K562 (cell line): ENCODE data around the gene RDH13. TPM values are rescaled to one million over a fixed set of nuclear protein-coding genes. Genes with fewer than 3 reads are reported as not detected.

Experiments used
- ATAC-seq: fragments of 200-7000 bp; cut with Tn5 transposase; 3 replicates; pipeline ENCODE4 v1.9.1; 2020; ENCODE audit warnings: moderate library complexity
- BruUV-seq: library from RNA; stranded (reverse); fragments of 400-500 nt; replicated peaks from 2 replicates; lab custom pipeline; 2021; lab: Mats Ljungman, UMichigan
- CTCF ChIA-PET: fragments of 300-600 bp; formaldehyde crosslinking; extraction: SDS; loops from one replicate; lab custom pipeline; 2021; ENCODE audit warnings: low intra/inter-chr PET ratio; lab: Yijun Ruan, JAX
- POLR2A ChIA-PET: fragments of 300-600, 350-650 bp; sonication (Branson Sonifier 250); formaldehyde crosslinking; extraction: SDS; loops from one replicate; lab custom pipeline; 2021; ENCODE audit warnings: antibody characterized with exemption, inconsistent platforms; lab: Yijun Ruan, JAX
- DNase-seq, 4 experiments: peaks; one replicate each; pipeline versions ENCODE4 v3.0.0 to v3.0.0-alpha.2; 2011 to 2018; ENCODE audit warnings: low spot score in 3 of 4, mixed read lengths in 3 of 4; ENCODE audit errors: extremely low read depth in 1 of 4
- FAIRE-seq: peaks from 2 replicates; lab custom pipeline; 2011; peaks lifted over from hg19 to GRCh38; lab: Jason Lieb, UNC
- H2AFZ ChIP-seq: 2 replicates; pipeline ENCODE4 v1.6.0; 2011; ENCODE audit warnings: low read depth, low read length, control low read depth, inconsistent platforms
- H3K27ac ChIP-seq: fragments of 200-600 bp; 3 replicates; pipeline ENCODE4 v1.8.0; 2011; ENCODE audit warnings: low read depth, mild to moderate bottlenecking, control low read depth, inconsistent platforms, low read length, moderate library complexity, mixed read lengths; ENCODE audit errors: extremely low read depth
- H3K27me3 ChIP-seq, 2 experiments: fragments of 300-600 bp in 1 of 2; 2 replicates in 1 of 2; 3 replicates in 1 of 2; pipeline versions ENCODE4 v1.6.0 to v1.8.0; 2011; ENCODE audit warnings: inconsistent platforms in 2 of 2, low read length in 2 of 2, mild to moderate bottlenecking in 1 of 2, mixed read lengths in 1 of 2, moderate library complexity in 1 of 2; ENCODE audit not compliant: control insufficient read depth in 2 of 2, insufficient read depth in 2 of 2
- H3K36me3 ChIP-seq: fragments of 300-600 bp; 3 replicates; pipeline ENCODE4 v1.8.0; 2011; ENCODE audit warnings: mild to moderate bottlenecking, low read length, inconsistent platforms; ENCODE audit not compliant: control insufficient read depth, insufficient read depth
- H3K4me1 ChIP-seq, 2 experiments: fragments of 200-600 bp in 1 of 2; replicated peaks in 1 of 2; 2 replicates in 1 of 2; 3 replicates in 1 of 2; pipeline versions ENCODE4 v1.5.1 to v1.8.0; 2011; ENCODE audit warnings: inconsistent platforms in 2 of 2, low read length in 2 of 2, mild to moderate bottlenecking in 1 of 2, mixed read lengths in 1 of 2, moderate library complexity in 1 of 2; ENCODE audit not compliant: control insufficient read depth in 2 of 2, insufficient read depth in 2 of 2
- H3K4me2 ChIP-seq: 2 replicates; pipeline ENCODE4 v1.6.1; 2011; ENCODE audit warnings: low read length, control low read depth, inconsistent platforms, mixed read lengths; ENCODE audit not compliant: insufficient read depth
- H3K4me3 ChIP-seq: fragments of 200-600 bp; sonication (generic), shearing (Covaris generic); 2 replicates; pipeline ENCODE4 v1.5.1; 2016; ENCODE audit warnings: control low read depth, inconsistent platforms
- H3K79me2 ChIP-seq: fragments of 200-600 bp; 3 replicates; pipeline ENCODE4 v1.8.0; 2011; ENCODE audit warnings: low read length, inconsistent platforms; ENCODE audit not compliant: control insufficient read depth, insufficient read depth
- H3K9ac ChIP-seq, 2 experiments: 2 replicates each; pipeline versions ENCODE4 v1.6.0 to v1.6.1; 2011; ENCODE audit warnings: low read depth in 2 of 2, low read length in 2 of 2, control low read depth in 1 of 2, inconsistent platforms in 1 of 2, mild to moderate bottlenecking in 1 of 2, mixed read lengths in 1 of 2; ENCODE audit not compliant: insufficient read depth in 1 of 2
- H3K9me1 ChIP-seq: one replicate; pipeline ENCODE4 v1.6.0; 2011; ENCODE audit warnings: inconsistent platforms, mild to moderate bottlenecking, low read length, moderate library complexity; ENCODE audit not compliant: control insufficient read depth, insufficient read depth
- H3K9me3 ChIP-seq: replicated peaks from 2 replicates; pipeline ENCODE4 v1.5.1; 2011; ENCODE audit warnings: low read depth, low read length, inconsistent platforms; ENCODE audit not compliant: control insufficient read depth, insufficient read depth
- H4K20me1 ChIP-seq: replicated peaks from 2 replicates; pipeline ENCODE4 v1.6.1; 2011; ENCODE audit warnings: low read length, inconsistent platforms, mixed read lengths; ENCODE audit not compliant: control insufficient read depth, insufficient read depth
- CBFA2T2 ChIP-seq: fragments of 450-650 bp; conservative IDR thresholded peaks from 2 replicates; pipeline ENCODE4 v1.6.1; 2017; ENCODE audit warnings: mild to moderate bottlenecking
- GATAD2B ChIP-seq: fragments of 450-650 bp; IDR thresholded peaks from 2 replicates; pipeline ENCODE4 v1.6.1; 2017; ENCODE audit warnings: mild to moderate bottlenecking, borderline replicate concordance
- HDAC2 ChIP-seq: fragments of 450-650 bp; IDR thresholded peaks from 2 replicates; pipeline ENCODE4 v1.6.1; 2016; ENCODE audit warnings: mild to moderate bottlenecking
- HLTF ChIP-seq: fragments of 450-650 bp; IDR thresholded peaks from 2 replicates; pipeline ENCODE4 v1.6.1; 2016
- HMGXB4 ChIP-seq: sonication (generic); formaldehyde crosslinking; IDR thresholded peaks from 2 replicates; pipeline ENCODE4 v1.8.1; 2023; ENCODE audit warnings: mild to moderate bottlenecking, missing genetic modification reagents
- L3MBTL2 ChIP-seq: fragments of 450-650 bp; IDR thresholded peaks from 2 replicates; pipeline ENCODE4 v1.6.1; 2016; ENCODE audit warnings: mild to moderate bottlenecking, moderate library complexity
- MTA2 ChIP-seq: fragments of 450-650 bp; IDR thresholded peaks from 2 replicates; pipeline ENCODE4 v1.6.1; 2016; ENCODE audit warnings: low read depth
- PURB ChIP-seq: sonication (generic); formaldehyde crosslinking; IDR thresholded peaks from 2 replicates; pipeline ENCODE4 v1.9.0; 2021; ENCODE audit warnings: low read depth, mild to moderate bottlenecking, missing genetic modification reagents
- RBM17 ChIP-seq: fragments of 200-400 bp; formaldehyde crosslinking; IDR thresholded peaks from 2 replicates; pipeline ENCODE4 v1.6.1; 2017; ENCODE audit warnings: low read depth, mild to moderate bottlenecking, low read length, borderline replicate concordance
- RFX1 ChIP-seq: fragments of 450-650 bp; IDR thresholded peaks from 2 replicates; pipeline ENCODE4 v1.6.1; 2016; ENCODE audit warnings: mild to moderate bottlenecking, moderate library complexity
- RFX7 ChIP-seq: fragments of 250-450 bp; sonication (Bioruptor Pico); IDR thresholded peaks from 2 replicates; pipeline ENCODE4 v1.5.1; 2021; ENCODE audit warnings: mild to moderate bottlenecking
- SETDB1 ChIP-seq: IDR thresholded peaks from one replicate; pipeline ENCODE4 v1.6.1; 2012; ENCODE audit warnings: low read length, control low read depth, inconsistent platforms
- ZC3H8 ChIP-seq: fragments of 450-650 bp; IDR thresholded peaks from 2 replicates; pipeline ENCODE4 v1.6.1; 2017
- ZFP30 ChIP-seq: fragments of 250-450 bp; sonication (Bioruptor Pico); IDR thresholded peaks from 2 replicates; pipeline ENCODE4 v1.8.0; 2022; ENCODE audit warnings: moderate library complexity, mild to moderate bottlenecking, inconsistent platforms, borderline replicate concordance
- ZNF785 ChIP-seq: fragments of 250-450 bp; sonication (Bioruptor Pico); IDR thresholded peaks from 2 replicates; pipeline ENCODE4 v1.4.0; 2020; ENCODE audit warnings: mild to moderate bottlenecking
- WGBS: fragments of 100-300 bp; shearing (Covaris generic); methylation state at CpG from one replicate; pipeline ENCODE4 v1.1.6; 2016; ENCODE audit warnings: low coverage, mixed read lengths; ENCODE audit not compliant: insufficient coverage; ENCODE audit errors: missing lambda C conversion rate; 5-methylcytosine and 5-hydroxymethylcytosine counted together
- in situ Hi-C: fragments of 300-500 bp; cut with MboI; formaldehyde crosslinking; loops from 4 replicates; pipeline ENCODE4 v1.15.0; 2018; ENCODE audit warnings: inconsistent platforms, mixed read lengths
- intact Hi-C: fragments of 100-400 bp; cut with micrococcal nuclease; formaldehyde crosslinking; loops from 2 replicates; pipeline ENCODE4 v1.14.2; 2022
- polyA plus RNA-seq, 8 experiments: library from polyadenylated mRNA; depleted of rRNA in 4 of 8; stranded (reverse) in 5 of 8; unstranded in 3 of 8; fragments of >200 nt; fragmentation: Nextera tagmentation in 2 of 8; fragmentation: Illumina TruSeq in 1 of 8; extraction: Ambion mirVana in 2 of 8; extraction: Trizol in 1 of 8; gene quantifications; 2 replicates each; pipeline versions ENCODE4 v1.2.1 to v1.2.3, GENCODE V29; 2011 to 2014; ENCODE audit warnings: inconsistent platforms in 1 of 8, missing spikeins in 1 of 8
- total RNA-seq, 7 experiments: library from RNA; depleted of rRNA in 6 of 7; stranded (reverse); fragments of >200 nt in 6 of 7; fragmentation: Illumina TruSeq in 2 of 7; extraction: Trizol in 2 of 7; gene quantifications; 2 replicates each; pipeline versions ENCODE4 v1.2.1 to v1.2.3, GENCODE V29; 2011 to 2021; ENCODE audit warnings: low replicate concordance in 1 of 7
- TF ChIP-seq, protein P1 (sequence below), 2 experiments: fragments of 150-350 bp in 1 of 2; IDR thresholded peaks; 2 replicates each; pipeline ENCODE4 v1.6.1; 2012 to 2016; ENCODE audit warnings: low read depth in 2 of 2, low read length in 2 of 2, mild to moderate bottlenecking in 1 of 2, moderate library complexity in 1 of 2

Gene RDH13
- total and polyA plus RNA-seq, 9 of the 15 experiments (the other 6 are each of a cell fraction or from before 2014, with no cell fraction given): 7.5 to 70.3 (median 39.5) TPM

GRCh38 chr19:55027472-55028337 lies 35.2 kb downstream of the RDH13 start:
- H3K9ac ChIP-seq: peak overlapping the region; percentile 72 to 92
- intact Hi-C loops (no loop called here), in situ Hi-C loops (no loop called here)
- H3K36me3 ChIP-seq: peaks cover 50% of the 10 kb centered on the region; the same call in 2 of the 3 replicates
- H3K27ac ChIP-seq: peak overlapping the region; percentile 79
- POLR2A ChIA-PET: interaction anchor here (0.6 to 2.5 kb wide), 8 partner anchors 8 to 88 kb away, joined by 3 to 33 read pairs (median 4); partner anchors contain the start of genes GP6 and RDH13
- CTCF ChIA-PET: no interaction called here
- H3K4me2 ChIP-seq: peak overlapping the region; percentile 93
- peak overlapping the region; percentile 73; the same call in 1 of the 2 replicates for H2AFZ ChIP-seq
- WGBS: 1% methylated on average over 21 of the region's 21 CpGs
- no peaks in the 10 kb centered on the region for H3K27me3 ChIP-seq
- peaks cover 2 to 19% of the 10 kb centered on the region in 2 experiments; a peak in 3 of 5 replicates for H3K4me1 ChIP-seq
- H4K20me1 ChIP-seq: peaks cover 13% of the 10 kb centered on the region; the same call in 1 of the 2 replicates
- peaks cover 81% of the 10 kb centered on the region for H3K79me2 ChIP-seq
- BruUV-seq: TSS peak; percentile 55
- H3K9me1 ChIP-seq: no peaks in the 10 kb centered on the region
- H3K9me3 ChIP-seq: no peaks in the 10 kb centered on the region; the same call in 1 of the 2 replicates
- DNase-seq: peak; percentile 61 to 79 (median 64)
- ATAC-seq: peak; percentile 88
- H3K4me3 ChIP-seq: peak overlapping the region; percentile 51
- peak; percentile 80 for FAIRE-seq
- TF ChIP-seq MTA2 (no peak), CBFA2T2 (no peak), HLTF (no peak), RFX1 (peak; percentile 56), ZFP30 (CRISPR knock-in tag) (no peak), ZNF785 (CRISPR knock-in tag) (no peak), L3MBTL2 (no peak), HMGXB4 (CRISPR knock-in tag) (no peak), HDAC2 (peak; percentile 27; the same call in 1 of the 2 replicates), RBM17 (no peak), SETDB1 (no peak), PURB (no peak), GATAD2B (no peak), ZC3H8 (no peak), RFX7 (no peak)
- TF ChIP-seq, protein P1, sequence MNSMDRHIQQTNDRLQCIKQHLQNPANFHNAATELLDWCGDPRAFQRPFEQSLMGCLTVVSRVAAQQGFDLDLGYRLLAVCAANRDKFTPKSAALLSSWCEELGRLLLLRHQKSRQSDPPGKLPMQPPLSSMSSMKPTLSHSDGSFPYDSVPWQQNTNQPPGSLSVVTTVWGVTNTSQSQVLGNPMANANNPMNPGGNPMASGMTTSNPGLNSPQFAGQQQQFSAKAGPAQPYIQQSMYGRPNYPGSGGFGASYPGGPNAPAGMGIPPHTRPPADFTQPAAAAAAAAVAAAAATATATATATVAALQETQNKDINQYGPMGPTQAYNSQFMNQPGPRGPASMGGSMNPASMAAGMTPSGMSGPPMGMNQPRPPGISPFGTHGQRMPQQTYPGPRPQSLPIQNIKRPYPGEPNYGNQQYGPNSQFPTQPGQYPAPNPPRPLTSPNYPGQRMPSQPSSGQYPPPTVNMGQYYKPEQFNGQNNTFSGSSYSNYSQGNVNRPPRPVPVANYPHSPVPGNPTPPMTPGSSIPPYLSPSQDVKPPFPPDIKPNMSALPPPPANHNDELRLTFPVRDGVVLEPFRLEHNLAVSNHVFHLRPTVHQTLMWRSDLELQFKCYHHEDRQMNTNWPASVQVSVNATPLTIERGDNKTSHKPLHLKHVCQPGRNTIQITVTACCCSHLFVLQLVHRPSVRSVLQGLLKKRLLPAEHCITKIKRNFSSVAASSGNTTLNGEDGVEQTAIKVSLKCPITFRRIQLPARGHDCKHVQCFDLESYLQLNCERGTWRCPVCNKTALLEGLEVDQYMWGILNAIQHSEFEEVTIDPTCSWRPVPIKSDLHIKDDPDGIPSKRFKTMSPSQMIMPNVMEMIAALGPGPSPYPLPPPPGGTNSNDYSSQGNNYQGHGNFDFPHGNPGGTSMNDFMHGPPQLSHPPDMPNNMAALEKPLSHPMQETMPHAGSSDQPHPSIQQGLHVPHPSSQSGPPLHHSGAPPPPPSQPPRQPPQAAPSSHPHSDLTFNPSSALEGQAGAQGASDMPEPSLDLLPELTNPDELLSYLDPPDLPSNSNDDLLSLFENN (IDR thresholded peaks at IDR 0.05; ENCODE audit: low read depth in 2 of 2, low read length in 2 of 2): peak in 1 of 2 experiments; percentile 30; a peak in 1 of 4 replicates
